ENCODE data around the gene CARS2. TPM values are rescaled to one million over a fixed set of nuclear protein-coding genes. Genes with fewer than 3 reads are reported as not detected.

Gene CARS2
- total and polyA plus RNA-seq, 4 donors: 61.9 to 102 (median 75.0) TPM

DNA sequence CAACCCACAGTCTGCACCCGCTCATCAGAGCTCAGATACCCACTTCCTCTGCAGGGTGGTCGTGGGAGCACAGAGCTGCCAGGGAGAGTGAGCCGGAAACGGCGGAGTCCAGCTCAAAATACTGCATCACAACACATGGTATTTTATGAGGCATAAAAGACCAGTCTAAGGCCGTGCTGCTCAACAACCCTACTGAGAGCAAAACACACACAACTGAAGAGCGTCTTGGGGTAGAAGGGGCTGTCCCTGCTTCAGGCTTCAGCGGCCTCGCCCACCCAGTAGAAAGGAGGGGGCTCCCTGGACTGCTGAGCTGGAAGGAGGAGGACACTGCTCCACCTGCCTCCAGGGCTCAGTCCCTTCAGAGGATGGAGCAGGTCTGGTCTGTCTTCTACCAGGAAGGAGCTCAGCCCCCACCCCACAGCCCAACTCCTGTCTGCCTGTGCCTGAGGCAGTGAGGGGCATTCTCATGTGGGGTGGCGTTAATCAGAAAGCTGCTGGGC is 53.6 kb downstream of the CARS2 start:
- no peak for ATAC-seq (ENCODE audit: insufficient read depth, low FRiP score)
- Histone ChIP-seq H3K9me3 (ENCODE audit: control insufficient read depth in 4 of 4, insufficient read depth in 3 of 4, low read length in 3 of 4) (no peaks in the 10 kb centered on the region), H3K9ac (ENCODE audit: insufficient read depth in 1 of 2, low read length in 2 of 2) (no peak overlapping the region), H3K4me1 (ENCODE audit: control insufficient read depth in 5 of 5, insufficient read depth in 5 of 5, low read length in 5 of 5) (peaks cover 0 to 2% (median 0%) of the 10 kb centered on the region in 5 donors), H3K4me3 (no peak overlapping the region), H3K36me3 (ENCODE audit: control insufficient read depth in 4 of 4, insufficient read depth in 4 of 4, low read length in 4 of 4) (peaks cover 0 to 34% (median 9%) of the 10 kb centered on the region in 4 donors), H3K27me3 (ENCODE audit: control insufficient read depth in 3 of 3, insufficient read depth in 3 of 3, low read length in 2 of 3) (no peaks in the 10 kb centered on the region), H3K27ac (ENCODE audit: low read depth in 1 of 2, low read length in 1 of 2) (no peak overlapping the region)
- TF ChIP-seq, protein P1, sequence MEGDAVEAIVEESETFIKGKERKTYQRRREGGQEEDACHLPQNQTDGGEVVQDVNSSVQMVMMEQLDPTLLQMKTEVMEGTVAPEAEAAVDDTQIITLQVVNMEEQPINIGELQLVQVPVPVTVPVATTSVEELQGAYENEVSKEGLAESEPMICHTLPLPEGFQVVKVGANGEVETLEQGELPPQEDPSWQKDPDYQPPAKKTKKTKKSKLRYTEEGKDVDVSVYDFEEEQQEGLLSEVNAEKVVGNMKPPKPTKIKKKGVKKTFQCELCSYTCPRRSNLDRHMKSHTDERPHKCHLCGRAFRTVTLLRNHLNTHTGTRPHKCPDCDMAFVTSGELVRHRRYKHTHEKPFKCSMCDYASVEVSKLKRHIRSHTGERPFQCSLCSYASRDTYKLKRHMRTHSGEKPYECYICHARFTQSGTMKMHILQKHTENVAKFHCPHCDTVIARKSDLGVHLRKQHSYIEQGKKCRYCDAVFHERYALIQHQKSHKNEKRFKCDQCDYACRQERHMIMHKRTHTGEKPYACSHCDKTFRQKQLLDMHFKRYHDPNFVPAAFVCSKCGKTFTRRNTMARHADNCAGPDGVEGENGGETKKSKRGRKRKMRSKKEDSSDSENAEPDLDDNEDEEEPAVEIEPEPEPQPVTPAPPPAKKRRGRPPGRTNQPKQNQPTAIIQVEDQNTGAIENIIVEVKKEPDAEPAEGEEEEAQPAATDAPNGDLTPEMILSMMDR (IDR thresholded peaks at IDR 0.05; ENCODE audit: control extremely low read depth, extremely low read depth): no peak
- 83 to 90% methylated on average over 10 of the region's 10 CpGs for WGBS, 2 donors
- DNase-seq: no peak

DNA sequence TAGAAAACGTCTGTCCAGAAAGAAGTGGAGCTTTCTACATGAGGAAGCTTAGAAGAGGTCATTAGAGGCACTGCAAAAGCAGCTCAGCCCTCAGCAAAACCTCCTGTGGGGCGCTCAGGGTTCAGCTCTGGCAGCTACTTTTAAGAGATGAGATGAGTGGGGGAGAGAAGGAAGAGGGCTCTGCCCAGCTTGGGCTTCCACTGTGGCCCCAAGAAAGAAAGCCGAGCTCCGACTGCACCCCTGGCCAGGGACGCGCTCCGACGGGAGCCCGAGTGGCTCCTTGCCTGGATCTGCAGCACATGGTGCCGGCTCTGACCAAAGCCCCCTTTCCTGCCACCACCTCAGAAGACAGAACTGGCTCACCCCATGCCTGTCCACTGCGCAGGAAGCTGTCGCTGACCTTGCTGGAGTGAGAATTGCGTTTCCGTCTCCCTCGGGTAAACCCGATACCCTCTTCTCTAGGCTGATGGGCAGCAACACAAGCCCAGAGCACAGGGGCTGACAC is 54.1 kb downstream of the CARS2 start:
- Histone ChIP-seq H3K4me1 (ENCODE audit: control insufficient read depth in 5 of 5, insufficient read depth in 5 of 5, low read length in 5 of 5) (no peaks in the 10 kb centered on the region), H3K4me3 (no peak overlapping the region), H3K36me3 (ENCODE audit: control insufficient read depth in 4 of 4, insufficient read depth in 4 of 4, low read length in 4 of 4) (peaks cover 0 to 36% (median 10%) of the 10 kb centered on the region in 4 donors), H3K27ac (ENCODE audit: low read depth in 1 of 2, low read length in 1 of 2) (no peak overlapping the region), H3K27me3 (ENCODE audit: control insufficient read depth in 3 of 3, insufficient read depth in 3 of 3, low read length in 2 of 3) (no peaks in the 10 kb centered on the region), H3K9me3 (ENCODE audit: control insufficient read depth in 4 of 4, insufficient read depth in 3 of 4, low read length in 3 of 4) (no peaks in the 10 kb centered on the region), H3K9ac (ENCODE audit: insufficient read depth in 1 of 2, low read length in 2 of 2) (no peak overlapping the region)
- TF ChIP-seq, protein P1 (IDR thresholded peaks at IDR 0.05; ENCODE audit: control extremely low read depth, extremely low read depth): no peak
- WGBS, 2 donors: 94 to 95% methylated on average over 16 of the region's 16 CpGs
- DNase-seq: no peak
- no peak for ATAC-seq (ENCODE audit: insufficient read depth, low FRiP score)

DNA sequence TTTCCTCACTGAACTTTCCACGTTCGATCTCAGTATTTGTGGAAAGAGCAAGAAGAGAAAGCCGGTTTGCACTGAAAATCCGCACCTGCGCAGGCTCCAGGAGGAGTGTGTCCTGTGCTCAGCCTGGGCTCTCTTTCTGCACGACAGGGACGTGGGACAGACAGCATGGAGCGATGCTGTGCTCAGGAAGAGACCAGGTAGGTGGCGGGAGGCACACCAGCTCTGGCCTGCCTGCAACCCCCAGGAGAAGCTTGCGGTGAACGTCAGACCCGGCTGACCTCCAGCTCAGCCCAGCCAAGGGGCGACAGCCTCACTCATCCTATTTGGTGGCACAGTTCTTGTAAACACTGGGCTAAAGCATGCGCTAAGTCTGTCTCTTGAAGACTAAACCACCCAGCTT is 54.6 kb downstream of the CARS2 start:
- DNase-seq: no peak
- WGBS, 2 donors: 93 to 94% methylated on average over 14 of the region's 14 CpGs
- Histone ChIP-seq H3K4me3 (no peak overlapping the region), H3K9ac (ENCODE audit: insufficient read depth in 1 of 2, low read length in 2 of 2) (no peak overlapping the region), H3K4me1 (ENCODE audit: control insufficient read depth in 5 of 5, insufficient read depth in 5 of 5, low read length in 5 of 5) (no peaks in the 10 kb centered on the region), H3K36me3 (ENCODE audit: control insufficient read depth in 4 of 4, insufficient read depth in 4 of 4, low read length in 4 of 4) (peaks cover 0 to 40% (median 11%) of the 10 kb centered on the region in 4 donors), H3K9me3 (ENCODE audit: control insufficient read depth in 4 of 4, insufficient read depth in 3 of 4, low read length in 3 of 4) (no peaks in the 10 kb centered on the region), H3K27me3 (ENCODE audit: control insufficient read depth in 3 of 3, insufficient read depth in 3 of 3, low read length in 2 of 3) (no peaks in the 10 kb centered on the region), H3K27ac (ENCODE audit: low read depth in 1 of 2, low read length in 1 of 2) (no peak overlapping the region)
- ATAC-seq (ENCODE audit: insufficient read depth, low FRiP score): no peak
- TF ChIP-seq, protein P1 (IDR thresholded peaks at IDR 0.05; ENCODE audit: control extremely low read depth, extremely low read depth): no peak

DNA sequence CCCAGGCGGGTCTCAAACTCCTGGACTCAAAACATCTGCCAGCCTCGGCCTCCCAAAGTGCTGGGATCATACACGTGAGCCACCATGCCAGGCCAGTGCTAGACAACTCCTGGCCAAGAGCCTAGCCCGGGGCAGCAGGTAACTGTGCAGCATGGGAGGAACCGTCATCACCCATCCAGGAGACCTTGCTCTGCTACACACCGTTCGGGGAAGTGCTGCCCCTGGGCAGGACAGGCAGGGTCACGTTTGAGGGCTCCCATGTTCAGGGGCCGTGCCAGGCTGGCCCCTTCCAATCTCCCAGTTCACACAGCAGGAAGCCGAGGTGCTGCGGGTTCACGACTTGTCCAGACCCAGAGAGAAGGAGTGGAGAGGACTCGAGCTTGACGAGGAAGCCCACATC is 55.5 kb downstream of the CARS2 start:
- no peaks in the 10 kb centered on the region for H3K9me3 ChIP-seq (ENCODE audit: control insufficient read depth in 4 of 4, insufficient read depth in 3 of 4, low read length in 3 of 4)
- no peaks in the 10 kb centered on the region for H3K27me3 ChIP-seq (ENCODE audit: control insufficient read depth in 3 of 3, insufficient read depth in 3 of 3, low read length in 2 of 3)
- WGBS, 2 donors: 93 to 95% methylated on average over 13 to 14 of the region's 14 CpGs
- H3K9ac ChIP-seq (ENCODE audit: insufficient read depth in 1 of 2, low read length in 2 of 2): no peak overlapping the region
- DNase-seq (no peak), ATAC-seq (ENCODE audit: insufficient read depth, low FRiP score) (no peak)
- no peak overlapping the region for H3K4me3 ChIP-seq
- H3K36me3 ChIP-seq (ENCODE audit: control insufficient read depth in 4 of 4, insufficient read depth in 4 of 4, low read length in 4 of 4): peaks cover 0 to 44% (median 15%) of the 10 kb centered on the region in 4 donors
- no peaks in the 10 kb centered on the region for H3K4me1 ChIP-seq (ENCODE audit: control insufficient read depth in 5 of 5, insufficient read depth in 5 of 5, low read length in 5 of 5)
- H3K27ac ChIP-seq (ENCODE audit: low read depth in 1 of 2, low read length in 1 of 2): no peak overlapping the region
- TF ChIP-seq, protein P1 (IDR thresholded peaks at IDR 0.05; ENCODE audit: control extremely low read depth, extremely low read depth): no peak

All from lung (tissue), 12 donors.